ENCODE data around the gene PRR35.

DNA sequence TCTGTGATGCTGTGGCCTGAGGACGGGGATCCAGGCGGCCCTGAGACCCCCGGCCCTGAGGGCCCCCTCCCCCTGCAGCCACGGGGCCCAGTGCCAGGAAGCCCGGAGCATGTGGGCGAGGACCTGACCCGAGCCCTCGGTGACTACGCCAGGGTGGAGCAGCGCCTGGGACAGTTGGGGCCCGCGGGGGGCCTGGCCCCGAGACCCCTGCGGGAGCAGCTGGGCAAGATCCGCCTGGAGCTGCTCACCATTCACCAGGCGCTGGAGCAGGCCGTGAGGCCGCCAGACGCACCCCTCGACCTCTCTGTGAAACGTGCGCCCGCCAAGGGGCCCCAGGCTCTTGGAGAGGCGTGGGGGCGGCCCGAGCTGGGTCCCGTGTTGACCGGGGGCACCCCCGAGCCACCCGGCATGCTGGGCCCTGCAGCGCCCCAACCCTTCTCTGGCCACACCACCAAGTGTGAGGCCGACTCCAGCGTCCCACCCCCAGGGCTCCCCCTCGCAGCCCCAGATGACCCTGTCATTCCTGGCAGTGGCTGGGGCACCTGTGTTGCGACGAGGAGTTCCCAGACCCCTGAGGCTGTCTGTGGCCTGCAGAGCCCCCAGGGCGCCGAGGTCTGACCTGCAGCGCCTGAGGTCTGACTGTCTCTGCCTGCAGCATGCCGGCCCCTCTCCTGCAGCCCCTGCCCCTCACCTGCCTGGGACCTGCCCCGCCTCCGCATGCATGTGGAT, 4.7 kb downstream of the PRR35 start:
- TF ChIP-seq, protein P1, sequence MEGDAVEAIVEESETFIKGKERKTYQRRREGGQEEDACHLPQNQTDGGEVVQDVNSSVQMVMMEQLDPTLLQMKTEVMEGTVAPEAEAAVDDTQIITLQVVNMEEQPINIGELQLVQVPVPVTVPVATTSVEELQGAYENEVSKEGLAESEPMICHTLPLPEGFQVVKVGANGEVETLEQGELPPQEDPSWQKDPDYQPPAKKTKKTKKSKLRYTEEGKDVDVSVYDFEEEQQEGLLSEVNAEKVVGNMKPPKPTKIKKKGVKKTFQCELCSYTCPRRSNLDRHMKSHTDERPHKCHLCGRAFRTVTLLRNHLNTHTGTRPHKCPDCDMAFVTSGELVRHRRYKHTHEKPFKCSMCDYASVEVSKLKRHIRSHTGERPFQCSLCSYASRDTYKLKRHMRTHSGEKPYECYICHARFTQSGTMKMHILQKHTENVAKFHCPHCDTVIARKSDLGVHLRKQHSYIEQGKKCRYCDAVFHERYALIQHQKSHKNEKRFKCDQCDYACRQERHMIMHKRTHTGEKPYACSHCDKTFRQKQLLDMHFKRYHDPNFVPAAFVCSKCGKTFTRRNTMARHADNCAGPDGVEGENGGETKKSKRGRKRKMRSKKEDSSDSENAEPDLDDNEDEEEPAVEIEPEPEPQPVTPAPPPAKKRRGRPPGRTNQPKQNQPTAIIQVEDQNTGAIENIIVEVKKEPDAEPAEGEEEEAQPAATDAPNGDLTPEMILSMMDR (conservative IDR thresholded peaks at IDR 0.05; ENCODE audit: low read depth, low read length): no peak
- TF ChIP-seq EZH2phosphoT487 (IDR thresholded peaks at IDR 0.05; ENCODE audit: borderline replicate concordance, low read length) (no peak), EZH2 (IDR thresholded peaks at IDR 0.05; ENCODE audit: low read length, unreplicated experiment) (no peak)
